ENCODE measurements around the gene PSG4.
"Not testable (repeated sequence)": the region's sequence is repeated elsewhere in the genome, so short reads cannot be mapped to it uniquely, and the experiment has no call there.

PSG4 gene

DNA sequence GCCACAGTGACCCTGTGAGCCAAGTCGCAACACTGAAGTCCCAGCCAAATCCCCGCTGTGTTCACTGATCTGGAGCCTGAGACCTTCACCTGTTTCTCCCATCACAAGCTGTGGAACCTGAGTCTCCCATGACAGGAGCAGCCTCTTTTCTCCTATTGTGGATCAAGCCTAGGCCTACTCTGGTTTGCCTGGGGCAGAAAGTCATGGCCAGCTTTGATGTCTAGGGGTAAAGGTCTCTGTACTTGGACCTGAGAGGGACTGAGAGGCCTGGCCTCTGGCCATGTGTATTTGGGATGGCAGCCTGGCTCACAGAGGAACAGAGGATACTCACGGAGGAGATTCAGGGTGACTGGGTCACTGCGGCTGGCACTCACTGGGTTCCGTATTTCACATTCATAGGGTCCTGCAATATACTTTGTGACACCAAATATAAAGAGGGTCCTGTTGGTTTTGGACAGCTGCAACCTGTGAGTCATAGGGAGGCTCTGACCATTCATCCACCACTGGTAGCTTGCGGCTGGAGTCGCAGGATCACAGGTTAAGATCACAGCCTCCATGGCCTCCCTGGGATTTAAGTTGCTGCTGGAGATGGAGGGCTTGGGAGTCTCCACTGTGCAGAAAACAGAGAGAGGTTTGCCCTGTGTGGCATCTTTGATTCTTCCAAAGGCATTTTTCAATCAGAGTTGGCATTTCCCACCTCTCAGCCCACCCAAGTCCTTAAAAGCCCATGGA is 7.6 kb downstream of the PSG4 start:
- not testable (repeated sequence) for DNase-seq

DNA sequence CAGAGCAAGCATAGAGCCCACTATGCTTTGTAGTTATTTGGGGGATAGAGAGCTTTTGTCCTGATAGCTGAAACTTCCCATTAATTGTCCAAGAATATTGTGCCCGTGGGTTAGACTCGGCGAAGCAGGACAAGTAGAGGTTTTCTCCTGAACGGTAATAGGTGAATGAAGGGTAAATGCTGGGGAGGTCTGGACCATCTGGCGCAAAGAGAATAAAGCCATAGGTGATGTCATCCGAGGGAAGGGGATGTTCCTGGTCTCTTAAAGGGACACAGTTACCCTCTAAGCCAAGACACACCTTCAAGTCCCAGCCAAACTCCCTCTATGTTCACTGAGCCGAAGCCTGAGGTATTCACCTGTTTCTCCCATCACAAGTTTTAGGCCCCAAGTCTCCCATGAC is 11.0 kb downstream of the PSG4 start:
- DNase-seq = not testable (repeated sequence)

DNA sequence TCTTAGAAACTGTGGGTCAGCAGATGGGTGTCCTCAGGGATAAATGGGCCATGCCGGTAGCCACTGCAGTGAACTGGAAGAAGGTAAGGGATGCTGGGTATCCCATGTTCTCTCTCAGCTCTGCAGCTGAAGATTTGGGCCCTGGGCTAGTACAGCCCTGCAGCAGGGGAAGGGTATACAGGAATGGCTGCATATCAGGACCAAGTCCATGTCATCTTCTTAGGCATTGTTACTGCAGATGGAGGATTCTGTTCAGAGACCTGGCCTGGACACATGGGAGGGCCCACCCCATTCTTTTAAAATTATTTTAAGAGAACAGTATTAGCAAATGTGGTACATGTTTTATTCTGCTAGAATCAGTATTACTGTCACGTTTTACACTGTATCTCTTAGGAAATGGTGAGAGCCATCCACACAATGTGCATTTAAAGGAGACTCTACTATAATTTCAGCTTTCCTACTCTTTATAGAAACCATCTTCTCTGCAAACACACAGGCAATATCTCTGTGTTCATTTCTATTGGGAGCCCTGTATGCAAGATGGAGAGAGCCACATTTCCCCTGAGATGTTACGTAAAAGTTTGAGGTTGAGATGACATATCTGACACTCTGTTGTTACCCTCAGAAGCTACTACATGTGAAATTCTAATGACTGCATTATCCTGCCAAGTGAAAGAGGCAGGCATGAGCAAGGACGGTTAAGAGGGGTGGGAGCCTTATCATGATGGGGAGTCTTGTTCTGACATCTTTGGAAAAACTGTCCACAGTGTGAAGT is 12.9 kb downstream of the PSG4 start:
- not testable (repeated sequence) for DNase-seq

DNA sequence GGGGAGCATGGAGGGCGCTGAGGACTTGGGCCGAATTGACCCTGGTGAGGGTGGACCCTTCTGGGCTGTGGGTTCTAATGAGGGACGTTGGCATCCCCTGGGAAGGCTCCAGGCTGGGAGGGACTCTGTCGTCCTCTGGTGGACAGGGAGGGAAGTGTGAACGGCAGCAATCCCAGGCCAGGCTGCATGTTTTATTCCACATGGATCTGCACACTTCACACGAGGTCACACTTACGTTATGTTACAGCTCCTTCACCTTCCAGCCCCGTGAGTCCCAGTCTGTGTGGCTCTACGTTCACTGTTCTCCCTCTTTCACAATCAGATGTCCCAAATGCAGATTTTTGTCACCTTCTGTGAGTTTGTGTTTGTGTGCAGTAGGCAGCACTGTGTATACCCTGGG is 17.3 kb downstream of the PSG4 start:
- DNase-seq = not testable (repeated sequence)

DNA sequence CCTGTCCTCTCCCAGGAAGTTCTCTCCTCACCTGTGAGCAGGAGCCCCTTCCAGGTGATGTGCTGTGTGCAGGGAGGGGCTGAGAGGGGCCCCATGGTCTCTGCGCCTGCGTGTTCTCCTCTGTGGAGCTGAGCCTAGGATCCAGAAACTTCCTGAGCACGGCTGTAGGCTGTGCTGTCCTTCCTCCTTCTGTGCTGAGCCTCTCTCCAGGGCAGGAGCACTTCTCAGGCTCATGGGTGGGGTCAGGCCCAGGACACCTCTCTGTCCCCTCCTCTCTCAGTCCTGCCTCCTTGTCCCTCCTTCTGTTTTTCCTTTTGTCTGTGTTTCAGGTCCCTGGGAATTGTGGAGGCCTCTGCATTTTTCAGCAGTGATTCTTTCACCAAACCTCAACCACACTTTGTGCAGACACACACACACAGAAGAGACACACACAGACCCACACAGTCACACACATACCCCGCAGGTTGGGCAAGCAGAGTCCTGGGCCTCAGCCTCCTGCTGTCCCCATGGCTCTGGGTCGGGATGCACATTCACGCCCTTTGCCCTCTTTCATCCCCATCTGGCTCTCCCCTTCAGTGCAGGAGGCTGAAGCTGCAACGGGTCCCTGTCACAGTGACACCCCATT is 19.0 kb downstream of the PSG4 start, which contains the start of gene PSG5:
Gene PSG5 (minus strand): TSS at position 226 of the 625 bp plus-strand sequence. CDS start 131 bp downstream, at position 95.
- DNase-seq = not testable (repeated sequence)

DNA sequence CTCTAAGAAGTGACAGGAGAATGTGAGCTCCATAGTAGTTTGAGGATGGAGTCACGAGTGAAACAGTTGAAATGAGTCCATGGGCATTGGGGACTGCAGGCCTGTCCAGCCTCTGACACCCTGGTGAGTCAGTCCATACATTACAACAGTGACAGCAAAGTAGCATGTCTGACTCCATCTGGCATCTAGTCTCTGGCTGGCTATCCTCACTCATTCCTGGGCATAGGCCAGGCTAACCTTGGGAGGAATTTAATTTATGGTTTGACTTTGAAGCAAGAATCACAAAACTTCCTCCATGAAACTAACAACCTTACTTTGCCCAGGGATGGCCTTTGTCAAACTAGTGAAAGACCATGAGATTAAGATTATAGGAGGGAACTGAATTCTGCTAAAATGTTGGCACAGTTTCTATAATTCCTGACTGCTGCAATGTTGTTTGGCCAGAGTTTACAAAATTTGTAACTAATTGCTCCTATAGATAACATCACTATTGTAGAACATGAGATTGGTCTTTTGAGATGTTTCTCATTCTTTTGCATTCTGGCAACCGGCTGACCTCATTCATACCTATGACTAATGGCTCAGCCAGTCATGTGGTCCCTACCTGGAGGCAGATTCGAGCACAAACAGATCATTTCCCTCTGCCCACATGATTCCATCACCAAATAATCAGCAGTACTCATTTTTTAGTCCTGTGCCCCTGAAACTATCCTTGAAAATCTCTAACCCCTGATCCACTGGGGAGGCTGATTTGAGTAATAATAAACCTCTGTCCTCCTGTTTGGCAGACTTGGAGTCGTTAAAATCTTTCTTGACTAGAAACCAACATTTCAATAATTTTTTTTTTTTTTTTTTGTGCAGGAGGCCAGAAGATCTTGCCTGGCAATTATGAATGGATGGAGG is 23.3 kb downstream of the PSG4 start:
- DNase-seq = not testable (repeated sequence)

DNA sequence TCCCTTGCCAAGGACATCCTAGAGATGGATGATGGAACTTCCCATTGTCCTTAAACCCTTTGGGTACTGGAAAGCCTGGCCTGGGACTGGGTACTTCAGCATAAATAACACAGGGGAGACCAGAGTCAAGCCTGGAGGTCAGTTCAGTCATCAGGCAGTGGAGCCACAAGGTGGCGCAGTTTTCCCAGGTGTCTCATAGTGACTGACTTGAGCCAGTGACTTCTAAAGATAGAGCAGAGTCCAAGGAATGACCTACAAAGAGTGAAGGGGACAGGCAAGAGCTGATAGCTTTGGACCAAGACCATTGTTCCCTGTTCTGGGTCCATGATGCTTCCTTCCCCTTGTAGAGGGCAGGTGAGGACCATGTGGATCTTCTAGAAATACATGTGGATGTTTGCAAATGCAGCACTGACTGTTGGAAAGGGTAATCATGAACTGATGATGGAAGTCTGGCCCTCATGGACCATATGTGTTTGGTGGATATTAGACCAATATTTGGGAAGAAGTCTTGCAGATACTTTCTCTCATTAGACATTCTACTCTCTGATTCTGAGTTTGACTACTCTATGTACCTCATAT is 25.8 kb downstream of the PSG4 start:
- DNase-seq = not testable (repeated sequence)

DNA sequence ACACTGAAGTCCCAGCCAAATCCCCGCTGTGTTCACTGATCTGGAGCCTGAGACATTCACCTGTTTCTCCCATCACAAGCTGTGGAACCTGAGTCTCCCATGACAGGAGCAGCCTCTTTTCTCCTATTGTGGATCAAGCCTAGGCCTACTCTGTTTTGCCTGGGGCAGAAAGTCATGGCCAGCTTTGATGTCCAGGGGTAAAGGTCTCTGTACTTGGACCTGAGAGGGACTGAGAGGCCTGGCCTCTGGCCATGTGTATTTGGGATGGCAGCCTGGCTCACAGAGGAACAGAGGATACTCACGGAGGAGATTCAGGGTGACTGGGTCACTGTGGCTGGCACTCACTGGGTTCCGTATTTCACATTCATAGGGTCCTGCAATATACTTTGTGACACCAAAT is 26.9 kb downstream of the PSG4 start:
- not testable (repeated sequence) for DNase-seq

DNA sequence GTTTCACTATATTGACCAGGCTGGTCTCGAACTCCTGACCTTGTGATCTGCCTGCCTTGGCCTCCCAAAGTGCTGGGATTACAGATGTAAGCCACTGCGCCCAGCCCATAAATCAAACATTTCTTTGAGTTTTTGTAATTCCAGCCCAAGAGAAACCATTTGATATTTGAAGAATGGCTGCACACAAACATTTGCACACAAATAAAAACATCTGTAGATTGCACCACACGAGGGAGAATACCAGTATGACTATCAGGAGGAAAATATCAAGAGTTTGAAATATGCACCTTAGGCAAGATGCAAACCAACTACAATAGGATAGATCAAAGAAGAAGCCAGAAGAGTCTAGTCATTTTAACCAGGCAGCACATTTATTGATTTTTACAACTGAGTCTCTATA is 39.5 kb downstream of the PSG4 start:
- not testable (repeated sequence) for DNase-seq

DNA sequence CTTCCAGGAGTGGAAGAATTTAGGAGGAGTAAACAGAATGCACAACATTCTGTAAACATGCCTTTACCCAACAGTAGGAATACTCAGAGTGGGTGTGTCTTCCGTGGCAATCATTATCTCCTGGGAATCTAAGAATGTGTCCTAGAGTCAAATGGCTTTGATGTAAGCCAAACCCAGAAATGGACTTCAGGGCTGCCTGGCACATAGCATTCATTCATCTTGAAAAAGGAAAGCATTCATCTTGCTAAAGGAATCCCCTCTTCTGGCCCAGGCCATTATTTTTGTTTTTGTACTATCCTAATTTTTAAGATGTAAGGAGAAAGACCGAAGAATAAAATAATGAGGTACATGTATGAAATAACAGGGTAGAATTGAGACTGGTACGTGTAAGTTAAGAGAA is 42.3 kb downstream of the PSG4 start:
- DNase-seq = not testable (repeated sequence)

DNA sequence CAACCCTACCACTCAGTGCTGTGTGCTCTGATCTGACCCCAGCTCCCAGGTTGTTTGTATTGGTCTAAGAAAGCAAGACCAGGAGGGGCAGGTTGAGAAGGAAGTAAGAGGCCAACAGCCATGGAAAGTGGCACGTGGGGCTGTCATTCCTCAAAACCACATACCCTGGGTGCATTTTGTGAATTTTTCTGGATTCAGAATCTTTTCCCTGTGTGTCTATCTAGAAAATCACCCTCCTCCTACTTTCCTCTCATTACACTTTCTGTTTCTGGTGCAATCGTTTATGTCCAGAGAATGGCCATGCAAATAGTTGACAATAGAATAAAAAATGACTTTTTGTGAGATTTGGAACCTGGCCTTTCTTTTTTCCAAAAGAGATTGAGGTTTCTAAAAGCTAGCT is 43.2 kb downstream of the PSG4 start:
- DNase-seq = not testable (repeated sequence)

DNA sequence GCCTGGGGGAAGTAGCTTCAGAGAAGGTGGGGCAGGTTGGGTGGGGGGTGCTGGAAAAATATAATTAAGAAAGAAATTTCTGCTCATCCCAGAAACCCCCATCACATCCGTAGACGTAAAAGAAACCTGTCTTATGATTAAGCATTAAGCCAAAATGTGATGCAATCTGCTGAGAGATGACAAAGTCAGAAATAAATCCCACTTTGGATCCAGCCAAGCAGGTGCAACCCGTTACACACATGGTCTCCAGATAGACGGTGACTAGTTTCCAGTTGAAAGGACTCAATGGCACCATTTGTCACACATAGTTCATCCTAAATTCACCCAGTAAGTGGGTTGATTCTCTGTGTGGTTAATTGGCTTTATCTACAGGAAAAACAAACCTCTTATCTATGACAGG is 53.2 kb downstream of the PSG4 start:
- DNase-seq = no peak

DNA sequence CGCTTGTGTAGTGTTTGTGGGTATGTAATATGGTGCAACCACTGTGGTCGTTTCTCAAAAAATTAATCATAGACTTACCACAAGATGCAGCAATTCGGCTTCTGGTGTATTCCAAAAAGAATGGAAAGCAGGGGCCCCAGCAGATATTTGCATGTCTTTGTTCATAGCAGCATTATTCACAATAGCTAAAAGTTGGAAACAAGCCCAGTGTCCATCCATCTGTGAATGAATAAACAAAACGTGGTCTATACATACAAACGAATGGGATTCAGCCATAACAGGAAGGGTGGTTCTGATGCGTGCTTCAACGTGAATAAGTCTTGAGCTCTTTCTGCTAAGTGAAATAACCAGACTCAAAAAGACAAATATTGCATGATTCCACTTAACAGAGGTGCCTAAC is 55.6 kb downstream of the PSG4 start:
- not testable (repeated sequence) for DNase-seq

DNA sequence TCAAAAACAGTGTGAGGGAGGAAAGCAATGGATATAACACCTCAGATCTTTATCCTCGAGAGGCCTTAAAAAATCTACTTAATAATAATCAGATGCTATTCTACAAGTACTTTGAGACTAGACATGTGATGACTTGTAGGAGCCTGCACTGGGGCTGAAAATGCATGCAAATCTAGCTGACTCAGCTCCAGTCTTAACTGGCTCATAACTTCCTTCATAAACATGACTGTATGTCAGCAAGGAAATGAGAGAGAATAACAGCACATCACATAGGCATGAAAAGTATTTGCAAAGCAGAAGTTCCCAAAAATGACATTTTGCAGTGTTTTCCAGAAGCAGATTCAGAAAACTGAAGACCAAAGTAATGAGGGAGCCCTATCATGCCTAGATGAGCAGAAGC is 57.2 kb downstream of the PSG4 start:
- no peak for DNase-seq

Data from GOT3 (cell line).